H1 (cell line): ENCODE measurements around the gene PGAM2. TPM values are rescaled to one million over a fixed set of nuclear protein-coding genes. Genes with fewer than 3 reads are reported as not detected.
"Not testable (repeated sequence)": the region's sequence is repeated elsewhere in the genome, so short reads cannot be mapped to it uniquely, and the experiment has no call there.

Experiments
- CTCF ChIA-PET: fragments of 300-600 bp; sonication (Branson Sonifier 250); formaldehyde crosslinking; loops from one replicate; lab custom pipeline; 2021; ENCODE audit not compliant: partially characterized antibody; lab: Charles Lee
- POLR2A ChIA-PET: fragments of 300-600 bp; sonication (Branson Sonifier 250); formaldehyde crosslinking; loops from one replicate; lab custom pipeline; 2021; ENCODE audit warnings: inconsistent platforms; ENCODE audit not compliant: partially characterized antibody; lab: Charles Lee
- DNase-seq, 2 experiments: peaks; one replicate each; pipeline versions ENCODE4 v3.0.0 to v3.0.0-alpha.2; 2010 to 2022; ENCODE audit warnings: low spot score in 2 of 2, low read depth in 1 of 2, mixed read lengths in 1 of 2
- FAIRE-seq: peaks from 2 replicates; lab custom pipeline; 2011; peaks lifted over from hg19 to GRCh38; lab: Jason Lieb, UNC
- H2AFZ ChIP-seq: 2 replicates; pipeline ENCODE4 v1.8.1; 2012; ENCODE audit warnings: low read length, inconsistent platforms
- H2AK5ac ChIP-seq: 2 replicates; pipeline ENCODE4 v1.6.1; 2013; ENCODE audit warnings: low read depth, low read length
- H2BK120ac ChIP-seq: replicated peaks from 2 replicates; pipeline ENCODE3; 2013; ENCODE audit warnings: low read depth, low read length, inconsistent platforms
- H2BK12ac ChIP-seq: 2 replicates; pipeline ENCODE4 v1.6.1; 2013; ENCODE audit warnings: low read depth, low read length
- H2BK15ac ChIP-seq: 2 replicates; pipeline ENCODE4 v1.6.1; 2013; ENCODE audit warnings: low read length
- H2BK20ac ChIP-seq: 2 replicates; pipeline ENCODE4 v1.6.1; 2013; ENCODE audit warnings: low read length
- H2BK5ac ChIP-seq: 2 replicates; pipeline ENCODE4 v1.6.1; 2013; ENCODE audit warnings: low read depth, low read length
- H3K14ac ChIP-seq: 2 replicates; pipeline ENCODE4 v1.6.1; 2013; ENCODE audit warnings: inconsistent platforms; ENCODE audit not compliant: insufficient read length
- H3K18ac ChIP-seq: 2 replicates; pipeline ENCODE4 v1.6.1; 2013; ENCODE audit warnings: low read length; ENCODE audit errors: extremely low read depth
- H3K23ac ChIP-seq: 2 replicates; pipeline ENCODE4 v1.6.1; 2013; ENCODE audit warnings: inconsistent platforms; ENCODE audit not compliant: insufficient read length
- H3K23me2 ChIP-seq: 2 replicates; pipeline ENCODE4 v1.6.1; 2013; ENCODE audit warnings: low read depth, low read length
- H3K27ac ChIP-seq: 2 replicates; pipeline ENCODE4 v1.6.1; 2011; ENCODE audit warnings: low read depth, low read length, inconsistent platforms
- H3K27me3 ChIP-seq, 4 experiments: replicated peaks in 1 of 4; 1 replicate in 1 of 4; 2 replicates in 3 of 4; pipeline versions ENCODE4 v1.6.1 to v1.8.1; 2011 to 2013; ENCODE audit warnings: low read length in 3 of 4, mild to moderate bottlenecking in 3 of 4, inconsistent platforms in 2 of 4, mixed read lengths in 2 of 4, moderate library complexity in 1 of 4; ENCODE audit not compliant: control insufficient read depth in 3 of 4, insufficient read depth in 3 of 4; ENCODE audit errors: extremely low read depth in 1 of 4
- H3K36me3 ChIP-seq, 4 experiments: 2 replicates each; pipeline versions ENCODE4 v1.6.1 to v1.8.1; 2011 to 2013; ENCODE audit warnings: mild to moderate bottlenecking in 4 of 4, low read length in 3 of 4, moderate library complexity in 2 of 4, control low read depth in 1 of 4, inconsistent platforms in 1 of 4; ENCODE audit not compliant: insufficient read depth in 4 of 4, control insufficient read depth in 2 of 4
- H3K4ac ChIP-seq: replicated peaks from 2 replicates; pipeline ENCODE3; 2013; ENCODE audit warnings: low read length, low read depth, mixed read lengths, inconsistent platforms; ENCODE audit not compliant: insufficient read length
- H3K4me1 ChIP-seq, 4 experiments: replicated peaks in 1 of 4; 1 replicate in 1 of 4; 2 replicates in 3 of 4; pipeline versions ENCODE4 v1.6.1 to v1.8.1; 2011 to 2013; ENCODE audit warnings: low read length in 3 of 4, inconsistent platforms in 2 of 4, mixed read lengths in 1 of 4; ENCODE audit not compliant: insufficient read depth in 4 of 4, control insufficient read depth in 3 of 4
- H3K4me2 ChIP-seq, 2 experiments: 2 replicates each; pipeline versions ENCODE4 v1.6.1 to v1.8.1; 2011 to 2013; ENCODE audit warnings: low read depth in 2 of 2, low read length in 2 of 2, control low read depth in 1 of 2, inconsistent platforms in 1 of 2, mild to moderate bottlenecking in 1 of 2; ENCODE audit not compliant: insufficient read depth in 1 of 2
- H3K4me3 ChIP-seq, 4 experiments: fragments of 200-600, 300-600 bp in 1 of 4; sonication (generic), shearing (Covaris generic), sonication (Bioruptor Twin) in 1 of 4; 2 replicates each; pipeline versions ENCODE4 v1.5.1 to v1.8.1; 2011 to 2016; ENCODE audit warnings: low read length in 4 of 4, low read depth in 3 of 4, control low read depth in 2 of 4, inconsistent platforms in 2 of 4, mild to moderate bottlenecking in 2 of 4, mixed read lengths in 1 of 4, moderate library complexity in 1 of 4; ENCODE audit not compliant: insufficient read depth in 2 of 4; ENCODE audit errors: extremely low read depth in 1 of 4
- H3K56ac ChIP-seq: replicated peaks from 2 replicates; pipeline ENCODE3; 2013; ENCODE audit warnings: low read depth, mild to moderate bottlenecking, mixed read lengths, low read length, inconsistent platforms; ENCODE audit not compliant: insufficient read length
- H3K79me1 ChIP-seq: 2 replicates; pipeline ENCODE4 v1.6.1; 2013; ENCODE audit warnings: low read depth, low read length, control low read depth
- H3K79me2 ChIP-seq, 2 experiments: 2 replicates each; pipeline versions ENCODE4 v1.6.1 to v1.8.1; 2012 to 2013; ENCODE audit warnings: low read length in 2 of 2, mild to moderate bottlenecking in 2 of 2, inconsistent platforms in 1 of 2; ENCODE audit not compliant: insufficient read depth in 2 of 2, control insufficient read depth in 1 of 2
- H3K9ac ChIP-seq, 4 experiments: replicated peaks in 1 of 4; 1 replicate in 1 of 4; 2 replicates in 3 of 4; pipeline versions ENCODE4 v1.6.1 to v1.8.1; 2011 to 2013; ENCODE audit warnings: low read depth in 3 of 4, low read length in 3 of 4, control low read depth in 2 of 4, mild to moderate bottlenecking in 2 of 4, moderate library complexity in 2 of 4, inconsistent platforms in 1 of 4; ENCODE audit errors: extremely low read depth in 1 of 4
- H3K9me3 ChIP-seq, 2 experiments: 2 replicates each; pipeline versions ENCODE4 v1.6.1 to v1.8.1; 2012 to 2013; ENCODE audit warnings: mild to moderate bottlenecking in 2 of 2, moderate library complexity in 2 of 2, control low read depth in 1 of 2, inconsistent platforms in 1 of 2, low read depth in 1 of 2, low read length in 1 of 2, mixed read lengths in 1 of 2; ENCODE audit not compliant: insufficient read depth in 2 of 2
- H4K20me1 ChIP-seq, 2 experiments: replicated peaks in 1 of 2; 2 replicates each; pipeline versions ENCODE3 to v1.8.1; 2011 to 2013; ENCODE audit warnings: inconsistent platforms in 2 of 2, low read length in 2 of 2, mild to moderate bottlenecking in 1 of 2; ENCODE audit not compliant: insufficient read depth in 2 of 2, control insufficient read depth in 1 of 2
- H4K5ac ChIP-seq: 2 replicates; pipeline ENCODE4 v1.6.1; 2013; ENCODE audit warnings: low read length, low read depth, mixed read lengths, inconsistent platforms; ENCODE audit not compliant: insufficient read length
- H4K8ac ChIP-seq: 2 replicates; pipeline ENCODE4 v1.8.0; 2013; ENCODE audit warnings: mild to moderate bottlenecking, moderate library complexity, low read length, inconsistent platforms; ENCODE audit not compliant: insufficient read depth; ENCODE audit errors: extremely low read depth
- H4K91ac ChIP-seq: replicated peaks from 2 replicates; pipeline ENCODE3; 2013; ENCODE audit warnings: low read length, mixed read lengths, inconsistent platforms; ENCODE audit not compliant: insufficient read length
- MAX ChIP-seq: IDR thresholded peaks from 2 replicates; pipeline ENCODE4 v1.6.1; 2012; ENCODE audit warnings: inconsistent platforms
- SAP30 ChIP-seq: fragments of 300-600 bp; sonication (generic); IDR thresholded peaks from 2 replicates; pipeline ENCODE4 v1.7.1; 2012; ENCODE audit warnings: low read length, moderate library complexity, mild to moderate bottlenecking, inconsistent platforms; ENCODE audit not compliant: insufficient read depth, insufficient replicate concordance
- SIN3A ChIP-seq, 2 experiments: IDR thresholded peaks in 1 of 2; conservative IDR thresholded peaks in 1 of 2; 2 replicates each; pipeline ENCODE4 v1.6.1; 2011 to 2012; ENCODE audit warnings: low read length in 2 of 2, improper control_type of control experiment in 1 of 2, low read depth in 1 of 2, mild to moderate bottlenecking in 1 of 2
- WGBS, 2 experiments: shearing (Covaris generic) in 1 of 2; methylation state at CpG; one replicate each; pipeline versions ENCODE4 v1.1.6 to v1.1.7; 2013 to 2015; ENCODE audit warnings: low lambda C conversion rate in 2 of 2, mixed read lengths in 2 of 2, inconsistent platforms in 1 of 2, low coverage in 1 of 2, missing lambda C conversion rate in 1 of 2; ENCODE audit not compliant: insufficient replicate concordance in 2 of 2, insufficient coverage in 1 of 2, insufficient read length in 1 of 2; ENCODE audit errors: extremely low coverage in 1 of 2, missing lambda C conversion rate in 1 of 2; 5-methylcytosine and 5-hydroxymethylcytosine counted together
- polyA plus RNA-seq, 7 experiments: library from polyadenylated mRNA; depleted of rRNA in 3 of 7; stranded (reverse) in 5 of 7; unstranded in 2 of 7; fragments of >200 nt in 5 of 7; fragments of 200-250 nt in 2 of 7; gene quantifications; 1 replicate in 5 of 7; 2 replicates in 1 of 7; 4 replicates in 1 of 7; pipeline versions ENCODE4 v1.2.1 to v1.2.3, GENCODE V29; 2011 to 2013; ENCODE audit warnings: missing spikeins in 2 of 7, mixed read lengths in 2 of 7
- total RNA-seq: library from RNA; stranded (reverse); fragmentation: NEBNext Ultra II Directional; extraction: Animal tissue kit (Norgen Biotek cat#: 25700); gene quantifications from 2 replicates; pipeline ENCODE4 v1.2.1, GENCODE V29; 2021

The PGAM2 gene
- total and polyA plus RNA-seq, 2 of the 8 experiments (the other 6 are each of a cell fraction or from before 2014, with no cell fraction given): 2.1 to 2.9 TPM

GRCh38 chr7:44038961-44039558, 26.3 kb downstream of the PGAM2 start:
- not testable (repeated sequence) for H4K91ac ChIP-seq, H3K4ac ChIP-seq, H3K27ac ChIP-seq
- TF ChIP-seq SAP30: peak; percentile 84
- TF ChIP-seq SIN3A (conservative IDR thresholded peaks at IDR 0.05 in 1 of 2, IDR thresholded peaks at IDR 0.05 in 1 of 2; ENCODE audit: low read depth in 1 of 2, low read length in 2 of 2): peak; percentile 70 to 82; a peak in 2 of 4 replicates
- TF ChIP-seq MAX: peak; percentile 27; the same call in 1 of the 2 replicates
- TF ChIP-seq, all 59 proteins: peak for 3; not testable (repeated sequence) for 56
- H3K56ac ChIP-seq, H4K5ac ChIP-seq, H4K20me1 ChIP-seq, H3K79me1 ChIP-seq, H2BK12ac ChIP-seq, H3K14ac ChIP-seq, H3K4me1 ChIP-seq, H3K9me3 ChIP-seq, POLR2A ChIA-PET, H3K27me3 ChIP-seq, H2BK15ac ChIP-seq, H3K18ac ChIP-seq, H3K9ac ChIP-seq, H2AFZ ChIP-seq, CTCF ChIA-PET, H2BK120ac ChIP-seq, FAIRE-seq, H2BK20ac ChIP-seq, H3K23me2 ChIP-seq, H3K36me3 ChIP-seq, H3K23ac ChIP-seq, H3K79me2 ChIP-seq, H2AK5ac ChIP-seq, H4K8ac ChIP-seq, H2BK5ac ChIP-seq: not testable (repeated sequence)
- WGBS, 2 experiments: 6% methylated on average over 12 of the region's 26 CpGs; no CpG with 5 or more reads in 1 of the 2 experiments
- Histone ChIP-seq H3K4me3 (peak overlapping the region in 1 of 4 experiments; percentile 47; a peak in 1 of 8 replicates), H3K4me2 (peak overlapping the region; percentile 72 to 74)
- DNase-seq: peak; percentile 13 to 90
